ENCODE results near the gene CSNK1A1. TPM values are rescaled to one million over a fixed set of nuclear protein-coding genes. Genes with fewer than 3 reads are reported as not detected.

CSNK1A1 gene
- polyA plus RNA-seq, 1 experiment: 171 TPM

- CTCF ChIA-PET: interaction anchor here (0.9 to 2.9 kb wide), 6 partner anchors 23 to 214 kb away, joined by 3 to 19 read pairs (median 4); no protein-coding TSS in a partner anchor
- TF ChIP-seq CTCF (IDR thresholded peaks at IDR 0.05; ENCODE audit: insufficient read depth, low read depth, low read length): no peak
- Histone ChIP-seq H3K4me3 (ENCODE audit: low read depth, low read length) (no peak overlapping the region), H3K36me3 (ENCODE audit: control insufficient read depth, insufficient read depth, low read length) (no peaks in the 10 kb centered on the region), H3K27me3 (ENCODE audit: control insufficient read depth, insufficient read depth, low read length) (no peaks in the 10 kb centered on the region)
- POLR2A ChIA-PET: no interaction called here
- no peak for DNase-seq (ENCODE audit: low read depth)
Observed at GRCh38 chr5:149581931-149582768, 30.9 kb upstream of the CSNK1A1 start.

- ChIA-PET POLR2A (no interaction called here), CTCF (interaction anchor here (0.9 to 2.9 kb wide), 7 partner anchors 24 to 213 kb away, joined by 3 to 19 read pairs (median 8); no protein-coding TSS in a partner anchor)
- Histone ChIP-seq H3K4me3 (ENCODE audit: low read depth, low read length) (peak within 1 kb of the TSS; percentile 39), H3K27me3 (ENCODE audit: control insufficient read depth, insufficient read depth, low read length) (no peaks in the 10 kb centered on the region), H3K36me3 (ENCODE audit: control insufficient read depth, insufficient read depth, low read length) (no peaks in the 10 kb centered on the region)
- DNase-seq (ENCODE audit: low read depth): no peak
- no peak for TF ChIP-seq CTCF (IDR thresholded peaks at IDR 0.05; ENCODE audit: insufficient read depth, low read depth, low read length)
Observed at GRCh38 chr5:149581192-149581861, 30.1 kb upstream of the CSNK1A1 start, which contains the start of gene ARHGEF37. Gene ARHGEF37, plus strand, starts transcription at chr5:149581498. Its CDS starts 16,272 bp downstream, at chr5:149597770.

GRCh38 chr5:149580808-149581191 lies 29.6 kb upstream of the CSNK1A1 start:
- no peaks in the 10 kb centered on the region for H3K27me3 ChIP-seq (ENCODE audit: control insufficient read depth, insufficient read depth, low read length)
- H3K4me3 ChIP-seq (ENCODE audit: low read depth, low read length): peak overlapping the region; percentile 39
- TF ChIP-seq CTCF (IDR thresholded peaks at IDR 0.05; ENCODE audit: insufficient read depth, low read depth, low read length): no peak
- H3K36me3 ChIP-seq (ENCODE audit: control insufficient read depth, insufficient read depth, low read length): no peaks in the 10 kb centered on the region
- ChIA-PET POLR2A (no interaction called here), CTCF (interaction anchor here (0.9 to 2.9 kb wide), 5 partner anchors 25 to 214 kb away, joined by 4 to 10 read pairs (median 8); no protein-coding TSS in a partner anchor)
- no peak for DNase-seq (ENCODE audit: low read depth)

- no peak overlapping the region for H3K4me3 ChIP-seq (ENCODE audit: low read depth, low read length)
- no peaks in the 10 kb centered on the region for H3K36me3 ChIP-seq (ENCODE audit: control insufficient read depth, insufficient read depth, low read length)
- CTCF ChIA-PET: interaction anchor here (0.6 to 2.9 kb wide), 7 partner anchors 8 to 212 kb away, joined by 3 to 11 read pairs (median 3); no protein-coding TSS in a partner anchor
- TF ChIP-seq CTCF (IDR thresholded peaks at IDR 0.05; ENCODE audit: insufficient read depth, low read depth, low read length): no peak
- no peaks in the 10 kb centered on the region for H3K27me3 ChIP-seq (ENCODE audit: control insufficient read depth, insufficient read depth, low read length)
- DNase-seq (ENCODE audit: low read depth): no peak
- POLR2A ChIA-PET: interaction anchor here (0.6 kb wide), 1 partner anchor 166 kb away, joined by 7 read pairs; no protein-coding TSS in a partner anchor
Observed at GRCh38 chr5:149578896-149579295, 27.7 kb upstream of the CSNK1A1 start.

- TF ChIP-seq CTCF (IDR thresholded peaks at IDR 0.05; ENCODE audit: insufficient read depth, low read depth, low read length): no peak
- ChIA-PET POLR2A (no interaction called here), CTCF (interaction anchor here (0.6 to 1.9 kb wide), 5 partner anchors 11 to 177 kb away, joined by 3 to 5 read pairs (median 3); no protein-coding TSS in a partner anchor)
- DNase-seq (ENCODE audit: low read depth): no peak
- Histone ChIP-seq H3K27me3 (ENCODE audit: control insufficient read depth, insufficient read depth, low read length) (no peaks in the 10 kb centered on the region), H3K36me3 (ENCODE audit: control insufficient read depth, insufficient read depth, low read length) (no peaks in the 10 kb centered on the region), H3K4me3 (ENCODE audit: low read depth, low read length) (no peak overlapping the region)
Observed at GRCh38 chr5:149576021-149576420, 24.8 kb upstream of the CSNK1A1 start.
